SK-N-MC (cell line): ENCODE data around the gene THEM4.

Experiments used
- EZH2 ChIP-seq: fragments of 200-600 bp; sonication (generic); IDR thresholded peaks from one replicate; pipeline ENCODE4 v1.6.1; 2017; ENCODE audit warnings: antibody characterized with exemption
- POLR2AphosphoS5 ChIP-seq: IDR thresholded peaks from 2 replicates; pipeline ENCODE4 v1.6.1; 2012; ENCODE audit warnings: mild to moderate bottlenecking, low read depth, low read length, borderline replicate concordance

DNA sequence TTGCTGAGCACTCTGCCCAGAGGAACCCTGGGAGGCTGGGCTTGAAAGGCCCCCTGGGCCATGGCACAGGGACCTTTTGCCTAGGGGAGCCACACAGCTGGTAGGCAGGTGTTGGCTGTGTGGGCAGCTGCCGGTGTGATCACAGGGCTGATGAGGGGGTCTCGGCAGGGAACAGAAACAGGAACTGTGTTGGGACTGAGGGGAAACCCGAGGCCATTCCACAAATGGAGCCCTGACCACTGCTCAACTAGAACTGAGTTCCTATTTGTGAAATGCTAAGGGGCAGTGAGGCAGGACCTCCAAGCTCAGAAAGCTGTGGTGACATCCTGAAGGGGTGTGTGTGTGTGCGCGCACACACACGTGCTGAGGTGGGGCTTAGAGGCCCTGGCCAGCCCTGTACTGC is 49.4 kb downstream of the THEM4 start:
- TF ChIP-seq POLR2AphosphoS5 (no peak), EZH2 (no peak)
